Stimulated activated CD4-positive, alpha-beta T cell treated with anti-CD3 and anti-CD28 coated beads, Interleukin-12 subunit alpha, Interleukin-12 subunit beta, amount 100 ng/mL, for 4 hours (primary cell): ENCODE results near the gene TCF19.

Source experiments
- DNase-seq: peaks from one replicate; pipeline ENCODE4 v3.0.0-alpha.2; 2020

The TCF19 gene

DNA sequence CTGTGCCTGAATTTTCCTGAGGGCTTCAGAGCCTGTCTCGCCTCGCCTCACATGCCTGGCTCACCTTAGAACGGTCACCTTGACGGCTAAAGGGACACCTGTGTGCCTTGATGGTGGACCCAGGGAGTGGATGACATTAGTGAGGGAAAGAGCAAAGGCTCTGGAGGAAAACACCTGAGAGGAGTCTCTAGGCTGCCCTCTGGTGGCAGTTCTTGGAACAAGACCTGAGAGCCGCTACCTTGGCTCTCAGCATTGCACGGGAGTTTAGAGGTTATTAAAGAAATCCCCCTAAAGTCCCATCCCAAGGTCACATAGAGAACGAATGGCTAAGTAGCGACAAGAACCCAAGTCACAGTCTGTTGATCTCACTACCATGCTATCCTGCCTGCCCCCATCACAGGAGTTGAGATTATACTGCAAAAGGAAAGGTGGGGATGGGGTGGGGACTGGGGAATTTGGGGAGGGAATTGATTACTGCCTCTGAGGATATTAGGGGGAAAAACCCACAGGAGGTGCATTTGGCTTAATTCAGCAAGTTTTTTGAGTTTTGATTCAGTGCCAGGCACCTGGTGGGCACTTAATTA is 30.2 kb upstream of the TCF19 start:
- peak; percentile 67 for DNase-seq

DNA sequence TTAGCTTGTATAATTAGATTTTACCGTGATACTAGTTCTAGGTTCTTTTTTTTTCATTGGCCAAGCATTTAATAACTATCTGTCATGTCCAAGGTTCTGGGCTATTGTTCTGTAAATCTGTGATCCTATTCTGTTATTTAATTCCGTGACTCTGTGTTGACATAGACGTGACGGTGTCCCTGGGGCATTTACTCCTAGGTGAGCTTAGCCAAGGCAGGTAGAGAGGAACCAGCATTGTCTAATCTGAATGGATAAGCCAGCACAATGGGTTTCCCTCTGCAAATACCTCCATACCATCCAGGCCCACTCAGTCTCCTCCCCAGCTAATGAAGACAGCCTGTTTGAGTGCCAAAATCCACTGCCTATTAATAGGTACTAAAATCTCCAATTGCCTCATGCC is 29.3 kb upstream of the TCF19 start:
- DNase-seq, result no peak

DNA sequence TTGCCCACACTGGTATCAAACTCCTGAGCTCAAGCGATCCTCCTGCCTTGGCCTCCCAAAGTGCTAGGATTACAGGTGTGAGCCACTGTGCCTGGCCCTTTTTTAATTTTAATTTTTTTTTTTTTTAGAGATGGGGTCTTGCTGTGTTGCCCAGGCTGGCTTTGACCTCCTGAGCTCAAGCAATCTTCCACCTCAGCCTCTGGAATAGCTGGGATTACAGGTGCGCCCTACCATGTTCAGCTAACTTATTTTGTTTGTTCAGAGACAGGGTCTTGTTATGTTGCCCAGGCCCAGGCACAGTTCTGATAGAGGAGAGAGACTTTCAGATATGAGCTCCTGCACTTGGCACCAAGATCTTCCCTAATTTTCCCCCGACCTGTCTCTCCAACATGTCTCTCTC is 27.6 kb upstream of the TCF19 start:
- no peak for DNase-seq

DNA sequence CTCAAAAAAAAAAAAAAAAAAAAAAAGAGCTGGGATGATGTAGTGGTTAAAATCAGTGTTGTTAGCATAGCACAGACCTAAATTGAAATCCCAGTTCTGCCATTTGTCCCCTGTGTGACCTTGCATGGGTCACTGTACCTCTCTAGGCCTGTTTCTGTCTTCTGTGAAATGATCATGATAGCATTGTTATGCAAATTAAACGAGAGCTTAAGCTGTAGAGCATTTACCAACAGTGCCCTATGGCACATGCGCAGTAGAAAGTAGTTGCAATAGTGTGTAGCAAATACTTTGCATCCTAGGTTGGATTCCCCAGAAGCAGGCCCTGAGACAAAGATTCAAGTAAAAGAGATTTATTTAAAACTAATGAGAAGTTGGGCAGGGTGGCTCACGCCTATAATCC is 26.8 kb upstream of the TCF19 start:
- no peak for DNase-seq

DNA sequence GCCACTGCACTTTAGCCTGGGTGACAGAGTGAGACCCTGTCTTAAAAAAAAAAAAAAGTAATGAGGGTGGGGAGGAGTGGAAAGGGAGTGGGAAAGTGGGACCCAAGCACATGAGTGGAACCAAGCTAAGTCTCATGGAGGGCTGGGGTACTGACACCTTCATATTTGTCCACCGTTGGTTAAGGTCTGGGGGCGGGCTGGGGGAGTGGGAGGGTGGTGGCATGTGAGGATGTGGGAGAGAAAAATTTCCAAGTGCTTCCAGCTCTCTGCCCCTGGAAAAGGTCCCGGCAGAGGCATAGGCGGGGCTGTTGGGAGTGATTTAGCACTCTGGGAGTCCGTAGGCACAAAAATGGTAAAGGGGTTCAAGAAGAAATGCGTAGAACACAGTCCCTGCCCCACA is 25.6 kb upstream of the TCF19 start:
- no peak for DNase-seq

DNA sequence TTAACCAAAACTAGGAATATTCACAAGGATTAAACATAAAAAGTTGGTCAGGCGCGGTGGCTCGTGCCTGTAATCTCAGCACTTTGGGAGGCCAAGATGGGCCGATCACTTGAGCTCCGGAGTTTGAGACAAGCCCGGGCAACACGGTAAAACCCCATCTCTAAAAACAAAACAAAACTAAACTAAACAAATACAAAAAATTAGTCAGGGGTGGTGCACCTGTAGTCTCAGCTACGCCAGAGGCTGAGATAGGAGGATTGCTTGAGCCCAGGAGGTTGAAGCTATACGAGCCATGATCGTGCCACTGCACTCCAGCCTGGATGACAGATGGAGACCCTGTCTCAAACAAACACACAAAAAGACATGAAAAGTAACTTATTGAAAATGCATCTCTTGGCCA is 22.7 kb upstream of the TCF19 start:
- no peak for DNase-seq

DNA sequence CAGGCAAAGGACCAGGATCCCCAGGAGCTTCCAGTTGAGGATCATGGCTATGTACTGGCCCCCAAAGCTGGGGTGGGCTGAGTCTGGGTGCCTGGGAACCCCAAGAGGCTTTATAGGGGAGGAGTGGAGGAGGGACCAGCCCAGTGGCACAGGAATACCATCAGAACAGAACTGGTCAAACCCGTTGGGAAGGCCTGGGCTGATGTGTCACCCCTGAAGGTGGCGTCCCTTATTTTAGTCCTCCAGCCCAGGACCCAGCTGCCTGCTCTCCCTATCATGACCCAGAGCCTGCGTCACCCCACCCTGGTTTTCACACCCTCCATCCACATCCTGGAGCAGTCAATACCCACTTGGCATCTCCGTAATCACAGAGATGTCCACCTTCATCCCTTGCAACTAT is 19.4 kb upstream of the TCF19 start, which contains the start of gene PSORS1C2:
Gene PSORS1C2 (minus strand): TSS at position 85 of the 400 bp plus-strand sequence. CDS start 40 bp downstream, at position 45.
- no peak for DNase-seq

DNA sequence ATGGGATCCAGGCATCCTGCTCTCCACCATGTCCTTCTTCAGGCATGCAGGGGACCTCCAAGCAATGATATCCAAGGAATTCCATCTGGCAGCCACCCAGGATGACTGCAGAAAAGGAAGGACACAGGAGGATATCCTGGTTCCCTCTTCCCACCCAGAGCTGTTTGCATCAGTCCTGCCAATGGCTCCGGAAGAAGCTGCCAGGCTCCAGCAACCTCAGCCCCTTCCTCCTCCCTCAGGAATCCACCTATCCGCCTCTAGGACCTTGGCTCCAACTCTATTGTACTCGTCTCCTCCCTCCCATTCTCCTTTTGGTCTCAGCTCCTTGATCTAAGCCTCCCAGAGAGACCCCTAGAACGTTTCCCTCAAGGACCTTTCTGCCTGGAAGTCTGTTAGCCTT is 18.8 kb upstream of the TCF19 start:
- DNase-seq, result no peak

DNA sequence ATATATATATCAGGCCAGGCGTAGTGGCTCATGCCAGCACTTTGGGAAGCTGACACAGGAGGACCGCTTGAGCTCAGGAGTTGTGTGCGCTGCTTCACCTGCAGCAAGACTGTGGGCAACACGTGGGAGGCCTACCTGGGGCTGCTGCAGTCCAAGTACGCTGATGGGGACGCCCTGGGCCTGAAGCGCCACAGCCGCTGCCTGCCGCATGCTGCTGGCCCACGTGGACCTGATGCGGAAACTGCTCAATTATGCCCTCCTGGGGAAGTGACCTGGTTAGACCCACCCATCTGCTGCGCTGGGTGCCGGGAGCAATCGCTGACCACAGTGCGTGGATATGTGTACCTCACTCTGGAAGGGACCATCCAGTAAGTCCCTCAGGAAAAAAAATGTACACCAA is 17.7 kb upstream of the TCF19 start:
- no peak for DNase-seq

DNA sequence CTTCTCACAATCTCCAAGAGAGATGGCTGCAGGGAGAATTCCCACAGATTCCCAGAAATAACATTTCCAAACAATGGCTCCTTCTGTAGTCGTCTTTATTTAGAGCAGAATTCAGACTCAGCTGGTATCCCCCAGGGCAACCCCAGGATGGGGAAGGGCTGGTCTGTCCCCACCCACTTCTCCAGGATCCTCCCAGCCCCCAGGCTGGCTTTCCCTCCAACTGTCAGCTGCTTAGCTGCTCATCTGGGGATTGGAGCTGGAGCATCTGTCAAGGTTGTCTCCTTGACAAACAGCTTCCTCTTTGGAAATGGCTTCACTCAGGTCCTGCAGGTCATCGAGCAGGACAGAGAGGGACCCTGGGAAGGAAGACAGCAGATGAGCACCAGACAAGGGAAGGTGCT is 16.0 kb upstream of the TCF19 start:
- DNase-seq, result no peak

DNA sequence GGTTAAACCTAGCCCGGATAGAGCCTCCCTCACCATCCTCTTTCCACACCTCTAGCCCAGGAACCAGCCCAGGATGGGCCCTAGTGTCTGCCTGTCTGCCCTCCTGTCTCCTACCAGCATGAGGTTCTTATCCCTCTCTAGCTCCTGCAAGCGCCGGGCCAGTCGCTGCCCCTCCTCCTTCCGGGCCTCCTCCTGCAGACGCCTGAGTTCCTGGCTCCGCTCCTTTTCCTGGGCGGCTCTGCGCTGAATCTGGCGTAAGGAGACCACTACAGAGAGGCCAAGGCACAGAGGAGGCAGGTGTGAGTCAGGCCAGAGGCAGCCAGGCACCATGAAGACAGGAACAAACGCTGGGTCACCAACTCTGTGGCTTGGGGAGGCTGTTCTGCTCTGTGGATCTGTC is 15.2 kb upstream of the TCF19 start:
- DNase-seq, result no peak

DNA sequence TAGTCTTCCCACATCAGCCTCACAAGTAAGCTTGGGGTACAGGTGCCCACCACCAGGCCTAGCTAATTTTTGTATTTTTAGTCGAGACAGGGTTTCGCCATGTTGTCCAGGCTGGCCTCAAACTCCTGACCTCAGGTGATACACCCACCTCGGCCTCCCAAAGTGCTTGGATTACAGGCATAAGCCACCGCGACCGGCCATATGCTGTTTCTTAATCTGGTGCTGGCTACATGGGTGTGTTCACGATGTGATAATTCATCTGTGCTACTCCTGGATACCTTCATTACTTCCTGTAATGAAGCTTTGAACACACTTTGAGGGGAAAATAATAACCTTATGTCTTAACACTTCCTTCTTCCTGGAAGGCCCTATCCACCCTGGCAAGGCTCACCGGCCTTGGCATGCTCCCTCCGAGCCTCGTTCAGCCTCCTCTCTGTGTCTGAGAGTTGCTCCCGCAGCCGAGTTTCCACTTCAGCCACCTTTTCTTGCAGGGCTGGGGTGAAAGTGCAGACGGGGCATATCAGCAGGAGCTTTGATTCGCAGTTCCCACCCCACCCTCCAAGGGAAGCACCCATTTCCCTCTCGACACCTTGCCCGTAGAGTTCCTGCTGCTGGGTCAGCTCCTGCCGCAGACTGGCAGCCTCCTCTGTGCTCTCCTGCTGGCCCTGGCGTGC is 14.0 kb upstream of the TCF19 start:
- DNase-seq, result no peak

DNA sequence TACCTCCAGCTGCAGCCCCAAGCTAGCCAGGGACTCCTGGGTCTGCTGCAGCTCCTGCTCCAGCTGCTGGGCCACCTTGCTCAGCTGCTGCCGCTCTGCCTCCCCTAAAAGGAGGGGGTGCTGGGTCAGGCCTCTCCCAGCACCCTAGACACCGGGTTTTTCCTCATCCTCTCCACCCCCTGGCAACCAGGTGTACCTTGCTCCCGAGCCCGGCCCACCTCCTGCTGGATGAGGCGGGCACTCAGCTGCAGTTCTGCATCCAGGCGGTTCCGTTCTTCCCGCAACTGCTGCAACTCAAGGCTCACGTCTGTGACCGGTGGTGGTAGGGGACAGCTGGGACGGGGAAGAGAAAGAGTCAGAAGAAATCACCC is 13.4 kb upstream of the TCF19 start:
- no peak for DNase-seq

DNA sequence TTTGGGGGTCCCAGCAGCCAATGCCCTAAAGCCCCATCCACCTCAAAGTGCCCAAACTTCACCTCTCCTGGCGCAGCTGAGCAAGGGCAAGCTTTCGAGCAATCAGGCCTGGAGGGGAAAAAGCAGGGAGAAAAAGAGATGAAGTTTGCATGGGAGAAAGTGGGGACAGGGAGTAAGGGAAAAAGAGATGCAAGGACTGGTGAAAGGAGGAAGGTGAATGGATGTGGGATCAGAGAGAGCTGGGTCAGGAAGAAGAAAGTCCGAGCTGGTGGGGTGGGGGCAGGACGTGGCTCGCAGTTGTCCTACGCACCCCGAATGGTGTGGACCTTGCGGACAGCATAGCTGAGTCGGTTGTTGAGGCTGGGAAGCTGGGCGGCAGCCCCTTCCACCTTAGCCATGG is 13.0 kb upstream of the TCF19 start:
- no peak for DNase-seq

DNA sequence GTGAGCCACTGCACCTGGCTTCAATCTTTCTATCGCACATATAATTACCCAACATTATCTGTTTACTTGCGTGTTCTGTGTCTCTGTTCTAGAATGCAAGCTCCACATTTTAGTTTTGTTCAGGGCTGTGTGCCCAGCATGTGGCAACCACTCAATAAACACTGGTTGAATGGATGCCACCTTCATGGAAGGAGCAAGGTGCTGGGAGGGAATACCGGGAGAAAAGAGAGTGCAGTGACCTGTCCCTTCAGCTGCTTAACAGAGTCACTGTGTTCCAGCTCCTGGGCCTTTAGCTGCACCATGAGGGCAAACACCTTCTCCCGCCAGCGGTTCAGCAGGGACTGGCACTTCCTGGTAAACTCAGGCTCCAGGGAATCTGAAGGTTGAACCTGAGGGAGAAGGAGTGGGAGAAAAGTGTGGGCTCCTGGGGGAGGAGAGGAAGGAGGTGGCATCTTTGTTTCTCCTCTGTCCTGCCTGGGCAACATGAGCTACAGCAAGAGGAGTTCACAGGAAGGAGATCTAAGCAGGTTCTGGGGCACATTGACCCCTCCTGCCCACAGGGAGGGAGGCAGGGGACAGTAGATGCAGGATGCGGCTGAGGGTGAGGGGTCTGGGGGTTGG is 8.5 kb upstream of the TCF19 start:
- no peak for DNase-seq

DNA sequence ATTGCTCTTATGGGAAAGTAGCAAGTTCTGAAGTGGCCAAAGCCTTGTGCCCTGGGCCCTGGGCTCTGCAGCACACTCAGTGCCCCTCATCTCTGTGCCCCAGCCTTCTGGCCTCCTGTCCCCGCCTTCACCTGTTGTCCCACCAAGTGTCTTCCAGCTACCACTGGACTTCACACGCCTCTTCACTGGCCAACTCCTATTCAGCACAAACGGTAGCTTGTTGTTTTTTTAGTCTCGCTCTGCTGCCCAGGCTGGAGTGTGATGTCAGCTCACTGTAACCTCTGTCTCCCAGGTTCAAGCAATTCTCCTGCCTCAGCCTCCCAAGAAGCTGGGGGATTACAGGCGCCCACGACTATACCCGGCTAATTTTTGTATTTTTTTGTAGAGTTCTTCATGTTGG is 5.6 kb upstream of the TCF19 start:
- DNase-seq, result no peak

DNA sequence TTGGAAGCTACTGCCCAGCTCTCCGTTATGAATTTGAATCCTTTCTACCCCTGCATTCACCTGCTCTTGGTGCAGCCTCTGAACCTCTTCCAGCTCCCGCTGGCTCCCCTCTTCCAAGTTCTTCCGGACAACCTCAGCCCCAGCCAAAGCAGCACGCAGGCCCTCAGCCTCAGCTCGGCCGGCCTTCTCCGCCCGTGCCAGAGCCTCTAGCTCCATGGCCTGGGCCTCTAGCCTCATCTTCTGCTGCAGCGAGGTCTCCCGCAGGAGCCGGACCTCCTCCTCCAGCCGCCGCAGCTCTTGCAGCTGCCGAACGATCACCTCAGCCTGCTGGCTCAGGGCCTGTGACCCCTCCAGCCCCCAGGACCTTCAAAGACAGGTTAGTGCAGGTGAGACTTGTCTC is 4.0 kb upstream of the TCF19 start:
- DNase-seq, result no peak

DNA sequence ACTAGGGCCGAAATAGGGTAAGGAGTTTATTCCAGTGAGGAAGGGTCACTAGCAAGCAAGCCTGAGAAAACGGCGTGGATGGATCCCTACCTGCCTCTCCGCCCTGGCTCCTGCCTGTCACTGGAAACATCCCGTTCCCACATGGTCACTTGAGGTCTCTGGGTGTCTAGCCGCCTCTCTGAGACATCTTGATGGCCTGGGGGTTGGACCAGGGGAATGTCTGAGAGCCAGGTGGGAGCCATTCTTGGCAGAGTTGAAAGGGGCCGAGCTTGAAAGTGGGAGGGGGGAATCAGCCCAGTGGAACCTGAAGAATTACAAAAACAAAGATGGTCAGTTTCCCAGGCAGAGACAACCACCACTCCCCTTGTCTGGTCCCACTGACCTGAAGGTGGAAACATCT is 1.7 kb upstream of the TCF19 start:
- no peak for DNase-seq

DNA sequence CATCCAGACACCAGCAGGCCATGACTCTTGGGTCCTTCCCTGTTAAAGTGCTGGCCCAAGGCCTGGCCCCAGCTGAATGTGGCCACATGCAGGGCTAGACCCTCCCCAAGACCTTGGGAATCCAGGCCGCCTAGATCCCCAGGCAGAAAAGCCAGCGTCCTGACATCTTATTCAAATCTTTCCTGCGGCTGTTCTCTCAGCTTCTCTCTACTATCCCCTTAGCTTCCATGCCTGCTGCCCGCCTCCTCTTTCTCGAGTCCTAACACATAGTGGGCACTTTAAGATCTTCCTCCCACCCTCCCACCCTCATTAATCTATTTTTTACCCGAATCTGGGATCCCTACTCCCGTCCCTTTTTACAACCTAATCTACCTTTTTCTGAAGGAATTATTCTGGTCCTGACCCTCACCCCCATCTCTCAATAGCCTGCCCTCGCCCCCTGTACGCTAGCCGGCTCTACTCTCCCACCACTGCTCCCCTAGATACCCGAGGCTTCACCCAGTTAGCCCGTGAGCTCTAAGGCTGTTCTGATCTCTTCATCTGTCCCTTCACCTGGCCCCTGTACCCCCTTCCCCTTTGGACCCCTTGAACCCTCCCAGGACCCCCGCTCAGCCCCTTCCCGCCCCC is 763 bp upstream of the TCF19 start, which contains the start of gene CCHCR1:
Gene CCHCR1 (minus strand): TSS at position 290 of the 627 bp plus-strand sequence. CDS start 202 bp downstream, at position 88.
- DNase-seq, result no peak

DNA sequence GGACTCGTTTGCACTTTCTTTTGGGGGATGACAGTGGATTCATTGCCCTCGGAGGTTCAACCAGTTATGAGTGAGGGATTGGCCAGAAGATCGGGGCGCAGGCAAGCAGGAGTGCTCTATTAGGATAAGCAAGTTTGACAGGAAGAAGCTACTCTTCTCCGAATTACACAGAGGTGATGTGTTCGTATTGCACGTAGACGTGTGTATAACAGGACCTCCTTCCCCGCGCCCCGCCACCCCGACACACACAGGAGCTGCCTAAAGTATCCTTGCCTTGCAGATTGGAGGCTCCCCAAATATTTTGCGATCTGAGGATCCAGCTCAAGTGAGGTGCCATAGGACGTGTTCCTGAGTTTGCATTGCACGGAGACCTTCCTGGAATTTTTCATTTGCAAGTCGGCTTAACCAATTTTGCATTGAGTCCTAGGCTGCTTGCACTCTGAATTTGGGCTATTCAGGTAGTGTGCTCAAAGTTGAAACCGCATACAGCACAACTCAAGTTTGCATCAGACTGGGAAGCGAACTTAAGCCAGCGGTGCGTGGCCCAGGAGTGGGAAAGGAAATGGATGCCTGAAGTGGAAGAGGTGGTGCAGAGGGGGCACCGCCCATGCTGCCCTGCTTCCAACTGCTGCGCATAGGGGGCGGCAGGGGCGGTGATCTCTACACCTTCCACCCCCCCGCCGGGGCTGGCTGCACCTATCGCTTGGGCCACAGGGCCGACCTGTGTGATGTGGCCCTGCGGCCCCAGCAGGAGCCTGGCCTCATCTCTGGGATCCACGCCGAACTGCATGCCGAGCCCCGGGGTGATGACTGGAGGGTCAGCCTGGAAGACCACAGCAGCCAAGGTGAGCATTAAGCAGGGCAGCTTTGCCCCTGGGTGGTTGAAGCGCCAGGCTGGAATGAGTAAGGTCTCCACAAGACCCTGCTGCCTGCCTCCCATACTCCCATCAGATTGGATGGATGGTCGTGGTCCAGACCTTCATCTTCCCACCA is 770 bp downstream of the TCF19 start:
- no peak for DNase-seq

DNA sequence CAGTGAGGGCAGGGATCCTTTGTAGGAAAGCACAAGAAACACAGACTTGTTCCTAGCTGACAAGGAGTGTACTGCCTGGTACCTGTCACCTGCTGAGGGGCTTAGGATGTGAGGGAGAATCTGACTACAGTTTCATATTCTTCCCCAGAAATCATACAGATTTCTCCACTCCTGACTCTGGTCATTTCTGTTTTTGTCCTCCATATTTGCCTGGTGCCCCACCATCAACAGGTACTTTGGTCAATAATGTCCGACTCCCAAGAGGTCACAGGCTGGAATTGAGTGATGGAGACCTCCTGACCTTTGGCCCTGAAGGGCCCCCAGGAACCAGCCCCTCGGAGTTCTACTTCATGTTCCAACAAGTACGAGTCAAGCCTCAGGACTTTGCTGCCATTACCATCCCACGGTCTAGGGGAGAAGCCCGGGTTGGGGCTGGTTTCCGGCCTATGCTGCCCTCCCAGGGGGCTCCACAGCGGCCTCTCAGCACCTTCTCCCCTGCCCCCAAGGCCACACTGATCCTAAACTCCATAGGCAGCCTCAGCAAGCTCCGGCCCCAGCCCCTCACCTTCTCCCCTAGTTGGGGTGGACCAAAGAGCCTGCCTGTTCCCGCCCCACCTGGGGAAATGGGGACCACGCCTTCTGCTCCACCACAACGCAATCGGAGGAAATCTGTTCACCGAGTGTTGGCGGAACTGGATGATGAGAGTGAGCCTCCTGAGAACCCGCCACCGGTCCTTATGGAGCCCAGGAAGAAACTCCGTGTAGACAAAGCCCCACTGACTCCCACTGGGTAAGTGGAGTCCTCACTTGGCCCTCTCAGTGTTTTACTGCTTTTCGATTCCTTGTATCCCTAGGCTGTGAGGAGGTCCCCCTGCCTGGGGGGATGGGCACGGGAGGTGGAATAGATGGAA is 3.1 kb downstream of the TCF19 start:
- no peak for DNase-seq
